ENCODE measurements around the gene CHTF18. TPM values are rescaled to one million over a fixed set of nuclear protein-coding genes. Genes with fewer than 3 reads are reported as not detected.

The CHTF18 gene
- total and polyA plus RNA-seq, 2 experiments from 2014 or later = 61.3 to 129 TPM

DNA sequence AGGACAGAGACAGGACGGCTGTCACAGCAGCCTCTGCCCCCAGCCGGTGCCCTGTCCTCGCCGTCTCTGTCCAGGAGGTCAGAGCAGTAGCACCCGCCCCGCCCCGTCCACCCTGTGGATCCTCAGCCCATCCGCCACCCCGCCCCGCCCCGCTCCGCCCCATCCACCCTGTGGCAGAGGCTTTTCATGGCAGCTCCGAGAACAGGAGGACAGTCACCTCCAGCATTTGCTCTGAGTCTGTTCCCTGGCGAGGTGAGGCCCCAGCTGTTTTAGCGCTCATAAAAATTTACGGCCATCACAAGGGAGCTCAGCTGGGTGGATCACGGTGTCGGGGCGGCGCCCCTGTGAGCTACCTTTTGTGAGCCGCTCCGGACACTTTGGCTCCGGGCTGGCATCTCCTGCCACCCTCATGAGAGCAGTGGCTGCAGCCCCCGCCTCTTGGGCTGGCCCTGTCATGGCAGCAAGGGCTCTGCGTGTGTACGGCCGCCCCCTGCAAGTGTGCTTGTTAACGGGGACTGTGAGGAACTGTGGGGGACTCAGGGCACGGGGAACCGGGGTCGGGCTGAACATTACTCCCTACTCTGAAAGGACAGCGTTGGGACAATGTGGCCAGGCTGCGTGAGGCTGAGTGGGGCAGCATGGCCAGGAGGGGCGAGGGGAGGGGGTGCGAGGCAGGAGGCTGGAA lies 44.4 kb downstream of the CHTF18 start:
- 0 out of 2 replicates have a peak, but pooled peaks cover 3% of the 10 kb centered on the region for H3K36me3 ChIP-seq (ENCODE audit: insufficient read depth)
- H3K27me3 ChIP-seq (ENCODE audit: insufficient read depth) = no peaks in the 10 kb centered on the region
- Mint-ChIP-seq H3K9me3 (peaks cover 19% of the 10 kb centered on the region), H3K27ac (no peak overlapping the region), H3K36me3 (ENCODE audit: low read depth) (peaks cover 4% of the 10 kb centered on the region; the same call in 1 of the 3 replicates), H3K4me1 (no peaks in the 10 kb centered on the region), H3K27me3 (ENCODE audit: insufficient read depth, low read depth, poor library complexity) (peaks cover 8% of the 10 kb centered on the region), H3K4me3 (no peak overlapping the region)
- no peak overlapping the region for H3K4me2 ChIP-seq
- H4K20me1 ChIP-seq (replicated peaks; ENCODE audit: insufficient read depth) = no peaks in the 10 kb centered on the region
- no peaks in the 10 kb centered on the region for H3K79me2 ChIP-seq (replicated peaks; ENCODE audit: insufficient read depth)
- no peaks in the 10 kb centered on the region for H3K4me1 ChIP-seq (ENCODE audit: insufficient read depth)
- H3K27ac ChIP-seq (ENCODE audit: low read depth) = no peak overlapping the region
- H2AFZ ChIP-seq = no peak overlapping the region
- no peak for ATAC-seq
- DNase-seq (ENCODE audit: low spot score) = no peak
- TF ChIP-seq, protein P1, sequence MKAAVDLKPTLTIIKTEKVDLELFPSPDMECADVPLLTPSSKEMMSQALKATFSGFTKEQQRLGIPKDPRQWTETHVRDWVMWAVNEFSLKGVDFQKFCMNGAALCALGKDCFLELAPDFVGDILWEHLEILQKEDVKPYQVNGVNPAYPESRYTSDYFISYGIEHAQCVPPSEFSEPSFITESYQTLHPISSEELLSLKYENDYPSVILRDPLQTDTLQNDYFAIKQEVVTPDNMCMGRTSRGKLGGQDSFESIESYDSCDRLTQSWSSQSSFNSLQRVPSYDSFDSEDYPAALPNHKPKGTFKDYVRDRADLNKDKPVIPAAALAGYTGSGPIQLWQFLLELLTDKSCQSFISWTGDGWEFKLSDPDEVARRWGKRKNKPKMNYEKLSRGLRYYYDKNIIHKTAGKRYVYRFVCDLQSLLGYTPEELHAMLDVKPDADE (IDR thresholded peaks at IDR 0.05) = no peak
- H3F3A ChIP-seq (replicated peaks; ENCODE audit: low read depth) = no peaks in the 10 kb centered on the region
- H3K9me2 ChIP-seq (ENCODE audit: insufficient read depth) = no peaks in the 10 kb centered on the region
- no peak overlapping the region for H3K4me3 ChIP-seq

DNA sequence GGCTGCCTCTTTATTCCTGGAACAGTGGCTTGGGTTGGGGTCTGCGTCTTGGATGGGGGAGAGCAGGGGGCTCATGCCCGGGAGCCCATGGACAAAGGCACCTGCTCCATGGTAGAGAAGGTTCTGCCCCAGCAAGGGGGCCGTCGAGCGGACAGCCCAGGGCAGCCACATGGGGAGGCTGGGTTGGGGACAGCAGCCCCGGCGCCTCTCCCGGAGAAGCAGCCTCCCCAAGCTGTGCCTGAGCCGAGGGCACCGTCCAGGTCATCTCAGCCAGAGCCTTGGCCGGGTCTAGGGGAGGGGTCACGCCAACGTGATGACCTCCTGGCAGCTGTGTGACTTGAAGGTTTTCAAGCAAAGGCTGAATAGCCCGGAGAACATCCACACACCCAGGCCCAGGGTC lies 45.0 kb downstream of the CHTF18 start:
- H3K4me2 ChIP-seq = no peak overlapping the region
- H4K20me1 ChIP-seq (replicated peaks; ENCODE audit: insufficient read depth) = no peaks in the 10 kb centered on the region
- no peaks in the 10 kb centered on the region for H3K9me2 ChIP-seq (ENCODE audit: insufficient read depth)
- no peak for ATAC-seq
- no peaks in the 10 kb centered on the region for H3K27me3 ChIP-seq (ENCODE audit: insufficient read depth)
- H2AFZ ChIP-seq = no peak overlapping the region
- H3K36me3 ChIP-seq (ENCODE audit: insufficient read depth) = 0 out of 2 replicates have a peak, but pooled peaks cover 3% of the 10 kb centered on the region
- H3K36me3 Mint-ChIP-seq (ENCODE audit: low read depth) = peaks cover 4% of the 10 kb centered on the region; the same call in 1 of the 3 replicates
- no peaks in the 10 kb centered on the region for H3F3A ChIP-seq (replicated peaks; ENCODE audit: low read depth)
- no peaks in the 10 kb centered on the region for H3K4me1 ChIP-seq (ENCODE audit: insufficient read depth)
- TF ChIP-seq STAT1 (IDR thresholded peaks at IDR 0.05; ENCODE audit: unreplicated experiment) = no peak
- TF ChIP-seq CREB1 (CRISPR knock-in tag; IDR thresholded peaks at IDR 0.05; ENCODE audit: low read depth) = no peak
- DNase-seq (ENCODE audit: low spot score) = no peak
- no peak overlapping the region for H3K4me3 Mint-ChIP-seq
- no peak overlapping the region for H3K27ac Mint-ChIP-seq
- peaks cover 8% of the 10 kb centered on the region for H3K27me3 Mint-ChIP-seq (ENCODE audit: insufficient read depth, low read depth, poor library complexity)
- H3K27ac ChIP-seq (ENCODE audit: low read depth) = no peak overlapping the region
- H3K4me1 Mint-ChIP-seq = no peaks in the 10 kb centered on the region
- no peak overlapping the region for H3K4me3 ChIP-seq
- peaks cover 22% of the 10 kb centered on the region for H3K9me3 Mint-ChIP-seq
- no peaks in the 10 kb centered on the region for H3K79me2 ChIP-seq (replicated peaks; ENCODE audit: insufficient read depth)

DNA sequence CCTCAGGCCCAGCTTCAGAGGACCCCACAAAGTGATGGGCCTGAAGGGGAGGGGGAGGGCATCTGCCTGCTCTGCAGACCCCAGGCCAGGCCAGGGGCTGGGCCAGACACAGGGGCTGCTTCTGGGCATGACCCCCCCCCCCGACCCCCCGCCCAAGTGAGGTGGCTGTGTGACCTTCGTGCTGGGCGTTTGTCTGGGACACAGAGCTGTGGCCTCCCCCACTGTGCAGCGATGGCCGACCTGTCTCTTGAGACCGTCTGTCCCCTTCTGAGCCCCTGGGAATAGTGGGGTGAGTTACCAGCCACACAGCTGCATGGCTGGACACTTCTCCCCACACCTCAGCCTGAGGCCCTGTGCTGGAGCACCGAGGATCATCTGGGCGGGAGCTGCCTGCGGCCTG lies 47.0 kb downstream of the CHTF18 start:
- Mint-ChIP-seq H3K4me1 (no peaks in the 10 kb centered on the region), H3K27me3 (ENCODE audit: insufficient read depth, low read depth, poor library complexity) (peaks cover 4% of the 10 kb centered on the region), H3K27ac (no peak overlapping the region), H3K4me3 (no peak overlapping the region), H3K36me3 (ENCODE audit: low read depth) (peaks cover 4% of the 10 kb centered on the region; the same call in 1 of the 3 replicates), H3K9me3 (peaks cover 22% of the 10 kb centered on the region)
- no peaks in the 10 kb centered on the region for H3K27me3 ChIP-seq (ENCODE audit: insufficient read depth)
- H3K27ac ChIP-seq (ENCODE audit: low read depth) = no peak overlapping the region
- no peaks in the 10 kb centered on the region for H3K9me2 ChIP-seq (ENCODE audit: insufficient read depth)
- H3K4me3 ChIP-seq = no peak overlapping the region
- 0 out of 2 replicates have a peak, but pooled peaks cover 3% of the 10 kb centered on the region for H3K36me3 ChIP-seq (ENCODE audit: insufficient read depth)
- no peaks in the 10 kb centered on the region for H3F3A ChIP-seq (replicated peaks; ENCODE audit: low read depth)
- no peaks in the 10 kb centered on the region for H4K20me1 ChIP-seq (replicated peaks; ENCODE audit: insufficient read depth)
- no peak overlapping the region for H2AFZ ChIP-seq
- no peaks in the 10 kb centered on the region for H3K79me2 ChIP-seq (replicated peaks; ENCODE audit: insufficient read depth)
- DNase-seq (ENCODE audit: low spot score) (no peak), ATAC-seq (no peak)
- H3K4me1 ChIP-seq (ENCODE audit: insufficient read depth) = no peaks in the 10 kb centered on the region
- H3K4me2 ChIP-seq = no peak overlapping the region
- TF ChIP-seq, protein P1 (IDR thresholded peaks at IDR 0.05) = no peak
- TF ChIP-seq EZH2 (IDR thresholded peaks at IDR 0.05; ENCODE audit: low read depth, unreplicated experiment) = no peak
- TF ChIP-seq, protein P2, sequence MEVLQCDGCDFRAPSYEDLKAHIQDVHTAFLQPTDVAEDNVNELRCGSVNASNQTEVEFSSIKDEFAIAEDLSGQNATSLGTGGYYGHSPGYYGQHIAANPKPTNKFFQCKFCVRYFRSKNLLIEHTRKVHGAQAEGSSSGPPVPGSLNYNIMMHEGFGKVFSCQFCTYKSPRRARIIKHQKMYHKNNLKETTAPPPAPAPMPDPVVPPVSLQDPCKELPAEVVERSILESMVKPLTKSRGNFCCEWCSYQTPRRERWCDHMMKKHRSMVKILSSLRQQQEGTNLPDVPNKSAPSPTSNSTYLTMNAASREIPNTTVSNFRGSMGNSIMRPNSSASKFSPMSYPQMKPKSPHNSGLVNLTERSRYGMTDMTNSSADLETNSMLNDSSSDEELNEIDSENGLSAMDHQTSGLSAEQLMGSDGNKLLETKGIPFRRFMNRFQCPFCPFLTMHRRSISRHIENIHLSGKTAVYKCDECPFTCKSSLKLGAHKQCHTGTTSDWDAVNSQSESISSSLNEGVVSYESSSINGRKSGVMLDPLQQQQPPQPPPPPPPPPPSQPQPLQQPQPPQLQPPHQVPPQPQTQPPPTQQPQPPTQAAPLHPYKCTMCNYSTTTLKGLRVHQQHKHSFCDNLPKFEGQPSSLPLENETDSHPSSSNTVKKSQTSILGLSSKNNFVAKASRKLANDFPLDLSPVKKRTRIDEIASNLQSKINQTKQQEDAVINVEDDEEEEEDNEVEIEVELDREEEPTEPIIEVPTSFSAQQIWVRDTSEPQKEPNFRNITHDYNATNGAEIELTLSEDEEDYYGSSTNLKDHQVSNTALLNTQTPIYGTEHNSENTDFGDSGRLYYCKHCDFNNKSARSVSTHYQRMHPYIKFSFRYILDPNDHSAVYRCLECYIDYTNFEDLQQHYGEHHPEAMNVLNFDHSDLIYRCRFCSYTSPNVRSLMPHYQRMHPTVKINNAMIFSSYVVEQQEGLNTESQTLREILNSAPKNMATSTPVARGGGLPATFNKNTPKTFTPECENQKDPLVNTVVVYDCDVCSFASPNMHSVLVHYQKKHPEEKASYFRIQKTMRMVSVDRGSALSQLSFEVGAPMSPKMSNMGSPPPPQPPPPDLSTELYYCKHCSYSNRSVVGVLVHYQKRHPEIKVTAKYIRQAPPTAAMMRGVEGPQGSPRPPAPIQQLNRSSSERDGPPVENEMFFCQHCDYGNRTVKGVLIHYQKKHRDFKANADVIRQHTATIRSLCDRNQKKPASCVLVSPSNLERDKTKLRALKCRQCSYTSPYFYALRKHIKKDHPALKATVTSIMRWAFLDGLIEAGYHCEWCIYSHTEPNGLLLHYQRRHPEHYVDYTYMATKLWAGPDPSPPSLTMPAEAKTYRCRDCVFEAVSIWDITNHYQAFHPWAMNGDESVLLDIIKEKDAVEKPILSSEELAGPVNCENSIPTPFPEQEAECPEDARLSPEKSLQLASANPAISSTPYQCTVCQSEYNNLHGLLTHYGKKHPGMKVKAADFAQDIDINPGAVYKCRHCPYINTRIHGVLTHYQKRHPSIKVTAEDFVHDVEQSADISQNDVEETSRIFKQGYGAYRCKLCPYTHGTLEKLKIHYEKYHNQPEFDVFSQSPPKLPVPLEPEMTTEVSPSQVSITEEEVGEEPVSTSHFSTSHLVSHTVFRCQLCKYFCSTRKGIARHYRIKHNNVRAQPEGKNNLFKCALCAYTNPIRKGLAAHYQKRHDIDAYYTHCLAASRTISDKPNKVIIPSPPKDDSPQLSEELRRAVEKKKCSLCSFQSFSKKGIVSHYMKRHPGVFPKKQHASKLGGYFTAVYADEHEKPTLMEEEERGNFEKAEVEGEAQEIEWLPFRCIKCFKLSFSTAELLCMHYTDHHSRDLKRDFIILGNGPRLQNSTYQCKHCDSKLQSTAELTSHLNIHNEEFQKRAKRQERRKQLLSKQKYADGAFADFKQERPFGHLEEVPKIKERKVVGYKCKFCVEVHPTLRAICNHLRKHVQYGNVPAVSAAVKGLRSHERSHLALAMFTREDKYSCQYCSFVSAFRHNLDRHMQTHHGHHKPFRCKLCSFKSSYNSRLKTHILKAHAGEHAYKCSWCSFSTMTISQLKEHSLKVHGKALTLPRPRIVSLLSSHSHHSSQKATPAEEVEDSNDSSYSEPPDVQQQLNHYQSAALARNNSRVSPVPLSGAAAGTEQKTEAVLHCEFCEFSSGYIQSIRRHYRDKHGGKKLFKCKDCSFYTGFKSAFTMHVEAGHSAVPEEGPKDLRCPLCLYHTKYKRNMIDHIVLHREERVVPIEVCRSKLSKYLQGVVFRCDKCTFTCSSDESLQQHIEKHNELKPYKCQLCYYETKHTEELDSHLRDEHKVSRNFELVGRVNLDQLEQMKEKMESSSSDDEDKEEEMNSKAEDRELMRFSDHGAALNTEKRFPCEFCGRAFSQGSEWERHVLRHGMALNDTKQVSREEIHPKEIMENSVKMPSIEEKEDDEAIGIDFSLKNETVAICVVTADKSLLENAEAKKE (CRISPR knock-in tag; IDR thresholded peaks at IDR 0.05) = no peak
